LNCAP (cell line): ENCODE data around the gene RAP1A.

Experiments
- TF ChIP-seq, protein P1 (sequence below): fragments of 450-650 bp; IDR thresholded peaks from 2 replicates; pipeline ENCODE4 v1.5.1; 2017; ENCODE audit warnings: mild to moderate bottlenecking

RAP1A gene

DNA sequence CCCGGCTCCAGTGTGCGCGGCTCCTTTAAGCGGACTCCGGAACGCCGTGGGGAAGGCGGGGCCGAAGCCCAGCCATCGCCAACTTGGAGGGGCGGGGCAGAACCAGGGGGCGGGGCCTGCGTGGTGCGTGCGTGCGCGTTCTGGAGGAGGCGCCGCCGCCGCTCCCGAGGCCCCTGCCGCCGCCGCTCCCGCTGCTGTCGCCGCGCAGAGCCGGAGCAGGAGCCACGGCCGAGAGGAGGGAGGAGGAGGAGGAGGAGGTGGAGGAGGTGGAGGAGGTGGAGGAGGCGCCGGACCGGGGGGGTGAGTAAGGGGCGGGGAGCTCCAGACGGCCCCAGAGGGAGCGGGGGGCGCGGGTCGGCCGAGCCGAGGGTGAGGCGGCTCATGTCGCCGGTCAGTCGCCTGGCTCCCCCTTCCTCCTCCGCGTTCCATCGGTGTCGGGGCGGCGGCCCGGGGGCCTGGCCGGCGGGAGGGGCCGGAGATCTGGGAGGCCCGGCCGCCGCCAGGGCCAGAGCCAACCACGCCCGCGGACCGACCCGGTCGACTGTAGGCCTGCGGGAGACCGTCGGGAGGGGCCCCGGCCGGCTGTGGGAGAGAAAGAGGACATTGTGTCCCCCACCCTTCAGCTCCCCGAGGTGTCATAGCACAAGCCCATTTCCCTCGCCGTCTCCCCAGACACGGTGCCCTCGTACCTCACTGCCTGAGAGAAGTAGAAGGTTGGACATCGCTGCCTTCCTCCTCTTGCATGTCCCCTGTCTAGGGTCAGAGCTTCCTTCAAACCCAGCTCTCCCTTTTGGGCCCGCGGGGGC lies at the start of gene RAP1A:
RAP1A (plus strand) TSS at position 155 of the 806 bp plus-strand sequence. CDS start 71,572 bp downstream, outside the sequence.
- TF ChIP-seq, protein P1, sequence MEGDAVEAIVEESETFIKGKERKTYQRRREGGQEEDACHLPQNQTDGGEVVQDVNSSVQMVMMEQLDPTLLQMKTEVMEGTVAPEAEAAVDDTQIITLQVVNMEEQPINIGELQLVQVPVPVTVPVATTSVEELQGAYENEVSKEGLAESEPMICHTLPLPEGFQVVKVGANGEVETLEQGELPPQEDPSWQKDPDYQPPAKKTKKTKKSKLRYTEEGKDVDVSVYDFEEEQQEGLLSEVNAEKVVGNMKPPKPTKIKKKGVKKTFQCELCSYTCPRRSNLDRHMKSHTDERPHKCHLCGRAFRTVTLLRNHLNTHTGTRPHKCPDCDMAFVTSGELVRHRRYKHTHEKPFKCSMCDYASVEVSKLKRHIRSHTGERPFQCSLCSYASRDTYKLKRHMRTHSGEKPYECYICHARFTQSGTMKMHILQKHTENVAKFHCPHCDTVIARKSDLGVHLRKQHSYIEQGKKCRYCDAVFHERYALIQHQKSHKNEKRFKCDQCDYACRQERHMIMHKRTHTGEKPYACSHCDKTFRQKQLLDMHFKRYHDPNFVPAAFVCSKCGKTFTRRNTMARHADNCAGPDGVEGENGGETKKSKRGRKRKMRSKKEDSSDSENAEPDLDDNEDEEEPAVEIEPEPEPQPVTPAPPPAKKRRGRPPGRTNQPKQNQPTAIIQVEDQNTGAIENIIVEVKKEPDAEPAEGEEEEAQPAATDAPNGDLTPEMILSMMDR = no peak

DNA sequence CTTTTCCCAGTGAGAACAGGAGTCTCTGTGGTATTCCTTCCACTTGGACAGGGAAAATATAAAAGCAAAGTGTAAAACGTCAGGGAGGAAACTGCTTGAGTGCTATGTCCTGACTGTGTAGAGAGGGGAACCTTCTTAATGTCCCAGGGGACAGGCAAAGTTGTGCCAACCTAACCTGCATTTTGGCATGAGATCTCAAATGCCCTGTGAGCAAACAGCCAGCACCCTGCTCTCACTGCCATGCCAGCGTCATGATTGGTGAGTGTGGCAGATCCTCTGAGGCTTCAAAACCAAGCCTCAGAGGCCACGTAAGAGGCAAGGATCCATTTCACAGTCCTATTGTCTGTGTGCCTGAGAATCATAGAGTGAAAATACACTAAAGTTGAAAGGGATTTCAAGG lies 49.7 kb upstream of the RAP1A start:
- TF ChIP-seq, protein P1 = no peak

DNA sequence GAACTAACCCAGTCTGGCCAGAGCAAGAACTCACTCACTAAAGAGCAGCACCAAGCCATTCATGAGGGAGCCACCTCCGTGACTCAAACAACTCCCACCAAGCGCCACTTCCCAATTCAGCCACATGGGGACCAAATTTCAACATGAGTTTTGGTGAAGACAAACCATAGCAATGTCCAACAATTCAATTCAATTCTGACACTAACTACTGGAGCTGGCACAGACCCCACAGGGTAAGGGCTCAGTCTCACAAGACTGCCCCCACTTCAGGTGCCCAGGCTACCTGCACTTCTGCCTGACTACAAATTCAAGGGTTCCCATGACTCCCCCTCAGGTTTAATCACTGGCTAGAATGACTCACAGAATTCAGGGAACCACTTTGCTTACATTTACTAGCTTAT lies 48.8 kb upstream of the RAP1A start:
- TF ChIP-seq, protein P1 = no peak; the same call in 1 of the 2 replicates

DNA sequence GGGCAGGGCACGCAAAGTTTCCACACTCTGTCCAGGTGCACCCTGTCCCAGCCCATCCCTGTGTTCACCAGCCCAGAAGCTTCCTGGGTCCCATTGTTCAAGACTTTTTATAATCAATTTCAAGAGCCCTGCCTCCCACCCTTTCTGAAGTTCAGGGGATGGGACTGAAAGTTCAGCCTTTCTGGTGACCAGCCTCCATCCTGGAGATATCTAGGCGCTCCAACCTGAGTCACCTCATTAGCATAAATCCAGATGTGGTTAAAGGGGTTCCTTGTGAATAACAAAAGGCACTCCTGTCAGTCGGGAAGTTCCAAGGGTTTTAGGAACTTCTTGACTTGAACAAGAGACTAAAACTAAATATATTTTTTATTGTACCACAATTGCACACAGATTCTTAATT lies 48.4 kb upstream of the RAP1A start:
- TF ChIP-seq, protein P1 = no peak

DNA sequence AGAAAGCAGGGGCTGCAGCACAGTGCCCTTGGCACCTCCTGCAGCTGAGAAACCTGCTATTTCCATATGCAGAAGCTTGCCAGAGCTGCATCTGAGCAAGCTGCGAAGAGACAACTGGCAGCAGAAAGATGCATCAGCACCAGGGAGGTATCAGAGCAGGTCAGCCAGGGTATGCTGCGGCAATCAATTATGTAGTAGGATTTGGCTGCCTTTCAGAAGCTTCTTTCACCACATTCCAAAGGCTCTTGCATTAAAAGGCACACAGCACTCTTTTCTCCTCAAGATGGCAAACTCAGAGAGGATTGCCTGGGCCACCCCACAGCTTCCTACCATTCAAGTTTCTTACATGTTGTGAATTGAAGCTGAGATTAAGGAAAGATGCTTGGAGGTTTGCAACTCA lies 47.6 kb upstream of the RAP1A start:
- TF ChIP-seq, protein P1 = no peak

DNA sequence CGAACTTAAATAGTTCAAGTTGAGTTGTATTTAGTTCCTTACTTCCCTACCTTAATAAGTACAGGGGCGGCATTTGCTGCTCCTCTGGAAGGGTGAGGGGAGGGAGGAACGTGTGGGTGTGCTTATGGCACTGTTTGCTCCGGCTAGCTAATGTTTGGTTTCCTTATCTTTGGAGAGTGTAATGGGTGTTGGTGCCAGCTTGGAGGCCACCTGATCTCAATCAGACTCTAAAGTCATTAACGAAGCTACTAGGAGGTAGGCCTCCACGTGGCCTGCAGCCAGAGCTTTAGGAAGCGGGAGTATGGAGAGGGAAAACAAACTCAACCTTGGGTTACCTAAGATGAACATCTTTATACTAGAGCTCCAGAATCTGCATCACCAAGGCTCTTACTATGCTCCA lies 43.0 kb upstream of the RAP1A start:
- TF ChIP-seq, protein P1 = no peak

DNA sequence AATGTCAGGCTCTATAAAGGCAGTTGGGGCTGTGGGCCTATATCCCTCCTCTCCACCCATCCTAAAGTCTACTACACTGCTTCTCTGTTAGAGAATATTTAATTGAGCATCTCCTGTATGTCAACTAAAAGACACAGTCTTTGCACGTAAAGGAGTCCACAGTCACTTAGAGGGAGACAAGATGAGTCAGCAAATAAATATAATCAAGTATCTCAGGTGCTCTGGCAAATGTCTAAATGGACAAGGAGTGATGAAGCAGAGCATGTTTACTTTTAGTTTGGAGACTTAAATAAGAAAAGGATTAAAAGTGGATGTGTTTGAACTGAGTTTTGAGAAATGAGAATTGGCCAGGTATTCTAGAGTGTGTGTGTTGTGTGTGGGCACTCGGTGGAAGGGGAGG lies 41.8 kb upstream of the RAP1A start:
- TF ChIP-seq, protein P1 = no peak

DNA sequence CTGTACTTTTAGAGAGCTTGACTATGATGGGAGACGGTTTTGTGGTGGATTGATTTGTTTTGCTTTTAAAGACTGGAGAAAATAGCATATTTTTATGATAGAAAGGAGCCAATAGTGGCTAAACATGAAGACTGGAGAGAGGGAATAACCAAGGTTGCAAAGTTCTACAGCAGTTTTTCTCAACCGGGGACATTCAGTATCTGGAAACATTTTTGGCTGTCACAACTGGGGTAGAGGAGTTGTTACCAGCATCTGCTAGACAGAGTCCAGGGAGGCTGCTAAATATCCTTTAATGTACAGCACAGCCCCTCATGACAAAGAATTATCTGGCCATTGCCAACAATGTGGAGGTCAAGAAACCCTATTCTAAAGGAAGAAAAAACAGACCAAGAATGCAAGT lies 38.4 kb upstream of the RAP1A start:
- TF ChIP-seq, protein P1 = no peak
